ENCODE results near the gene TMEM158.

The TMEM158 gene

GRCh38 chr3:45234250-45234649 is 8.2 kb upstream of the TMEM158 start:
- no peak for TF ChIP-seq CTCF (IDR thresholded peaks at IDR 0.05; ENCODE audit: low read depth, low read length, missing control alignments)
- DNase-seq (ENCODE audit: low read depth): no peak
- H3K4me3 ChIP-seq (ENCODE audit: low read depth, low read length): no peak overlapping the region

GRCh38 chr3:45232521-45232920 is 6.4 kb upstream of the TMEM158 start:
- no peak for TF ChIP-seq CTCF (IDR thresholded peaks at IDR 0.05; ENCODE audit: low read depth, low read length, missing control alignments)

GRCh38 chr3:45227946-45228345 is 1.9 kb upstream of the TMEM158 start:
- TF ChIP-seq CTCF (IDR thresholded peaks at IDR 0.05; ENCODE audit: low read depth, low read length, missing control alignments): no peak
- no peak overlapping the region for H3K4me3 ChIP-seq (ENCODE audit: low read depth, low read length)
- DNase-seq (ENCODE audit: low read depth): no peak

More at GRCh38 chr3:45232521-45232920, 6.4 kb upstream of the TMEM158 start:
- DNase-seq (ENCODE audit: low read depth): no peak
- H3K4me3 ChIP-seq (ENCODE audit: low read depth, low read length): no peak overlapping the region

- no peak overlapping the region for H3K4me3 ChIP-seq (ENCODE audit: low read depth, low read length)
- no peak for TF ChIP-seq CTCF (IDR thresholded peaks at IDR 0.05; ENCODE audit: low read depth, low read length, missing control alignments)
- DNase-seq (ENCODE audit: low read depth): no peak
Observed at GRCh38 chr3:45227071-45227820, 1.2 kb upstream of the TMEM158 start.

GRCh38 chr3:45225465-45226205 is 452 bp downstream of the TMEM158 start:
- DNase-seq (ENCODE audit: low read depth): no peak
- no peak for TF ChIP-seq CTCF (IDR thresholded peaks at IDR 0.05; ENCODE audit: low read depth, low read length, missing control alignments)
- H3K4me3 ChIP-seq (ENCODE audit: low read depth, low read length): peak overlapping the region; percentile 39; the same call in 1 of the 2 replicates

- H3K4me3 ChIP-seq (ENCODE audit: low read depth, low read length): peak overlapping the region; percentile 23; the same call in 1 of the 2 replicates
- no peak for DNase-seq (ENCODE audit: low read depth)
- peak; percentile 29 for TF ChIP-seq CTCF (IDR thresholded peaks at IDR 0.05; ENCODE audit: low read depth, low read length, missing control alignments)
Observed at GRCh38 chr3:45224824-45225464, 1.1 kb downstream of the TMEM158 start.
